A549 (cell line): Measurements from ENCODE around the gene TNFRSF21.

ENCODE experiments used
- E2F6 ChIP-seq: IDR thresholded peaks from 2 replicates; pipeline ENCODE4 v1.6.1; 2012; ENCODE audit warnings: low read depth, borderline replicate concordance
- HDAC2 ChIP-seq: fragments of 200-600 bp; sonication (generic); IDR thresholded peaks from 2 replicates; pipeline ENCODE4 v1.6.1; 2016
- MAX ChIP-seq: IDR thresholded peaks from 2 replicates; pipeline ENCODE4 v1.6.1; 2012
- RCOR1 ChIP-seq: fragments of 150-350 bp; IDR thresholded peaks from 2 replicates; pipeline ENCODE4 v1.6.1; 2014; ENCODE audit warnings: antibody characterized with exemption, low read length, low read depth

GRCh38 chr6:47276377-47276776 lies 33.3 kb downstream of the TNFRSF21 start:
- no peak for TF ChIP-seq E2F6
- TF ChIP-seq HDAC2: no peak
- no peak for TF ChIP-seq MAX
- no peak for TF ChIP-seq RCOR1
